ENCODE measurements around the gene MAPKBP1.

Gene MAPKBP1

DNA sequence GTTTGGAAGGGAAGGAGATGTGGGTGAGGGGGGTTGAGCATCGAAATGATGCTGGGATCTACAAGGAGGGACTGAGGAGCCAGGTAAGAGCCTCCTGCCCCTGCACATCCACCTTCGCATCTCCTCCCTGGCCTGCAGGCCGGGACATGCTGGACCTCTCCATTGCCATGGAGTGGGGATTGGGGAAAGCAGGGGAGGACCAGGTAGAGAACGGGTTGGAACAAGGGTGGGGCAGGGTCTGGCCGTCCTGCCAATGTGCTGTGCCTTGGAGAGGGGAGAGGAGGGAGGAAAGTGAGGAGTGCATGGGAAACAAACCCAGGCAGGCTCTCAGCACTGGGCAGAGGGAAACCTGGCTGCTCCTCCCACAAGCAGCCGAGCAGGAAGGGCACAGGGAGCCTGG, 74.9 kb downstream of the MAPKBP1 start:
- TF ChIP-seq, protein P1, sequence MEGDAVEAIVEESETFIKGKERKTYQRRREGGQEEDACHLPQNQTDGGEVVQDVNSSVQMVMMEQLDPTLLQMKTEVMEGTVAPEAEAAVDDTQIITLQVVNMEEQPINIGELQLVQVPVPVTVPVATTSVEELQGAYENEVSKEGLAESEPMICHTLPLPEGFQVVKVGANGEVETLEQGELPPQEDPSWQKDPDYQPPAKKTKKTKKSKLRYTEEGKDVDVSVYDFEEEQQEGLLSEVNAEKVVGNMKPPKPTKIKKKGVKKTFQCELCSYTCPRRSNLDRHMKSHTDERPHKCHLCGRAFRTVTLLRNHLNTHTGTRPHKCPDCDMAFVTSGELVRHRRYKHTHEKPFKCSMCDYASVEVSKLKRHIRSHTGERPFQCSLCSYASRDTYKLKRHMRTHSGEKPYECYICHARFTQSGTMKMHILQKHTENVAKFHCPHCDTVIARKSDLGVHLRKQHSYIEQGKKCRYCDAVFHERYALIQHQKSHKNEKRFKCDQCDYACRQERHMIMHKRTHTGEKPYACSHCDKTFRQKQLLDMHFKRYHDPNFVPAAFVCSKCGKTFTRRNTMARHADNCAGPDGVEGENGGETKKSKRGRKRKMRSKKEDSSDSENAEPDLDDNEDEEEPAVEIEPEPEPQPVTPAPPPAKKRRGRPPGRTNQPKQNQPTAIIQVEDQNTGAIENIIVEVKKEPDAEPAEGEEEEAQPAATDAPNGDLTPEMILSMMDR (IDR thresholded peaks at IDR 0.05; ENCODE audit: low read depth, low read length, missing control alignments): no peak
- no peak overlapping the region for H3K4me3 ChIP-seq (ENCODE audit: low read depth, low read length)
- DNase-seq (ENCODE audit: low read depth): no peak

DNA sequence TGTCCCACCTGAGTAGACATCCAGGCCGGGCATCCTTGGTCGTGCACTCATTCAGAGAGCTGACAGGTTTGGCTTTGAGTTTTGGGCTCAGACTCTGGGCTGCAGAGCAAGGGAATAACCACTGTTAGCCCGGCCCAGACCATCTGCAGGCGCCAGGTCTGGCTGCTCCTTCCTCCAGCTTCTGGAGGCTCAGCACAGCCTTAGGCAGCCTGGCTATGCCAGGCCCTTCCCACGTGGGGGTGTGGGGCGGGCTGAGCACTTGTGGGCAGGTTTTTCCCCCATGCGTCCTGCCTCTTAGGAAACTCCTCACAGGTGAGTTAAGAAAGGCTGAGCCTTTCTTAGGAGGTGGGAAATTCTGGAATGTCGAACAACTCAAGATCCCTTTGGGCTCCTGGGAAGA, 75.6 kb downstream of the MAPKBP1 start:
- no peak overlapping the region for H3K4me3 ChIP-seq (ENCODE audit: low read depth, low read length)
- TF ChIP-seq, protein P1 (IDR thresholded peaks at IDR 0.05; ENCODE audit: low read depth, low read length, missing control alignments): no peak
- DNase-seq (ENCODE audit: low read depth): no peak

- TF ChIP-seq, protein P1 (IDR thresholded peaks at IDR 0.05; ENCODE audit: low read depth, low read length, missing control alignments): no peak
- DNase-seq (ENCODE audit: low read depth): no peak
- H3K4me3 ChIP-seq (ENCODE audit: low read depth, low read length): no peak overlapping the region
Measured at GRCh38 chr15:41850482-41851166, 76.3 kb downstream of the MAPKBP1 start.

GRCh38 chr15:41851167-41851523, 76.9 kb downstream of the MAPKBP1 start:
- TF ChIP-seq, protein P1 (IDR thresholded peaks at IDR 0.05; ENCODE audit: low read depth, low read length, missing control alignments): no peak
- H3K4me3 ChIP-seq (ENCODE audit: low read depth, low read length): no peak overlapping the region
- DNase-seq (ENCODE audit: low read depth): no peak

DNA sequence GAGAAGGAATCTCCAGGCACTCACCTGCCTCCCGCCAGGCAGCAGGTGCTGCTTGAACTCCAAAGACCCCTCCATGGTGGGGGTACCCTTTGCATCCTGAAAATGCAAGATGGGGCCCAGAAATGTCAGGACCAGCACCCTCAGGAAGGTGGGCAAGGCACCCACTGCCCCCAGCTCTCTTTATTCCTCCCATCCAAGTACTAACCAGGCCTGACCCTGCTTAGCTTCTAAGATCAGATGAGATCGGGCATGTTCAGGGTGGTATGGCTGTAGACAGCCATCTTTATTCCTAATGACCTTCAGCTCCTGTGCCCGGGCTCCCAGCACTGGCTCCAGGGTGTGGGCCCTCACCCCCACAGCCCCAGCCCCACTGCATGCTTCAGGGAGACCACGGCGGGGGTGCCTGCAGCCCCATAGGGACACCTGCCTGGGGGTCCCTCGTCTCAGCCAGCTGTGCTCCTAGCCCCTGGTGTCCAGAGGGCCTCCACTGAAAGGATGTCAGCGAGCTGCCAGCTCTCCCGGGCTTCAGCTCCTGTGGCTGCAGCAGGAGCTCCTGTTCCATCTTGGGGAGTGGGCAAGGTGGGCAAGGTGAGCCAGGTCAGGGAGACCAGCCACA, 77.6 kb downstream of the MAPKBP1 start:
- no peak for DNase-seq (ENCODE audit: low read depth)
- TF ChIP-seq, protein P1 (IDR thresholded peaks at IDR 0.05; ENCODE audit: low read depth, low read length, missing control alignments): no peak
- no peak overlapping the region for H3K4me3 ChIP-seq (ENCODE audit: low read depth, low read length)

GRCh38 chr15:41852736-41853590, 78.7 kb downstream of the MAPKBP1 start:
- TF ChIP-seq, protein P1 (IDR thresholded peaks at IDR 0.05; ENCODE audit: low read depth, low read length, missing control alignments): no peak
- H3K4me3 ChIP-seq (ENCODE audit: low read depth, low read length): no peak overlapping the region
- DNase-seq (ENCODE audit: low read depth): no peak

Measured in GM12864 (cell line).